HTERT RPE-1 (cell line): Measurements from ENCODE around the gene DRGX.

Source experiments
- in situ Hi-C: fragments of 300-500 bp; cut with MboI; formaldehyde crosslinking; loops from 4 replicates; pipeline ENCODE4 v1.14.3; 2020; ENCODE audit warnings: low sequenced_read_pairs

Gene DRGX

DNA sequence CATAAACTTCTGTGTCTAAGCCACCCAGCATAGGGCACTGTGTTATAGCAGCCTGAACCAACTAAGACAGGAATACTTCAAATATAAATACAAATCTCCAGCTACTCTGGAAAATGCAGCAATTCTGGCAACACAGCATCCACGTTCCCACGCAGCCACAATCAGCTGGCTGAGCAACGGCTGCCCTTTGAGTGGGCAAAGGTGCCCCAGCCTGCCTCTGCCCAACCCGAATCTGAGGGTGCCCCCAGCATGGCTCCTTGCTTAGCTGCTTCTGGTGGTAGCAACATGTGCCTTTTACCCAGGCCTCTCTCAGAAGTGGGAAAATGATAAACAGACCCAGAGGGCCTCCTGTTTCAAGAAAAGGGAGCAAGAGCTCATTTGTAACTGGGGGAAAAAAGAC lies 12.0 kb downstream of the DRGX start:
- in situ Hi-C loops, result no loop called here

DNA sequence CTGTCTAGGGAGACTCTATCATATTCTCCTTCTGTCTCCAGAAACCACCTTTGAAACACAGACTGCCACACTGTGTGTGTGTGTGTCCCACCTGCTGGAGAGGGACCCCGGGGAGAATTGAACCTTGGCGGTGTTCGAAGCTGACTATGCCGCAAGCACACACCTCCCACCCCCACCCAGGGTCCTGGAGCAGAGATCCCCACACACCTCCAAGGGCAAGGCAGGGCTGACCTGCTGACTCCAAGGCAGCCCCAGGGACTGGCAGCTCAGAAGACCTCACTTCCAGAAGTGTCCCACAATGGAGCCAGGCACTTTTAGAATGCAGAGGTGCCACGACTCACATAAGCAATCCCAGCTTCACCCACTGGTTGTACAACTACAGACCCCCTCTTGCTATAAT lies 13.1 kb downstream of the DRGX start:
- in situ Hi-C loops, result no loop called here

DNA sequence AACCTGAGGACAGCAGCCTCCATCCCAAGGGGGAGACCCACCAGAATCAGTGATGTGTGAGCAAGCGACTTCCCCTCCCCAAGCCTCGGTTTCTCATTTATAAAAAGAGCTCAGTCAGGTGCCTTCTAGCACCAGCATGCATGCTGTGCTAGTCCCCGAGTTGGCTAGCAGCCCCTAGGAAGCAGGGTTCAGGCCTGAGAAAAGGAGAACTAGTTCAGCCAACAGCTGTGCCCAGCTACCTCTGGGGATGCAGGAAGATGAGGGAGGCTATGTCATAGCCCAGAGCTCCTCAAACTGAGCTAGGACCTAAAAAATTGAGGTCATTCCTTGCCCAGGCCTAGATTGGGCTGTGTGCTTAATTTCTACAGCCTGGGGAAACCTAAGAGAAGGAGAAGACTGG lies 13.7 kb downstream of the DRGX start:
- in situ Hi-C loops, result no loop called here

DNA sequence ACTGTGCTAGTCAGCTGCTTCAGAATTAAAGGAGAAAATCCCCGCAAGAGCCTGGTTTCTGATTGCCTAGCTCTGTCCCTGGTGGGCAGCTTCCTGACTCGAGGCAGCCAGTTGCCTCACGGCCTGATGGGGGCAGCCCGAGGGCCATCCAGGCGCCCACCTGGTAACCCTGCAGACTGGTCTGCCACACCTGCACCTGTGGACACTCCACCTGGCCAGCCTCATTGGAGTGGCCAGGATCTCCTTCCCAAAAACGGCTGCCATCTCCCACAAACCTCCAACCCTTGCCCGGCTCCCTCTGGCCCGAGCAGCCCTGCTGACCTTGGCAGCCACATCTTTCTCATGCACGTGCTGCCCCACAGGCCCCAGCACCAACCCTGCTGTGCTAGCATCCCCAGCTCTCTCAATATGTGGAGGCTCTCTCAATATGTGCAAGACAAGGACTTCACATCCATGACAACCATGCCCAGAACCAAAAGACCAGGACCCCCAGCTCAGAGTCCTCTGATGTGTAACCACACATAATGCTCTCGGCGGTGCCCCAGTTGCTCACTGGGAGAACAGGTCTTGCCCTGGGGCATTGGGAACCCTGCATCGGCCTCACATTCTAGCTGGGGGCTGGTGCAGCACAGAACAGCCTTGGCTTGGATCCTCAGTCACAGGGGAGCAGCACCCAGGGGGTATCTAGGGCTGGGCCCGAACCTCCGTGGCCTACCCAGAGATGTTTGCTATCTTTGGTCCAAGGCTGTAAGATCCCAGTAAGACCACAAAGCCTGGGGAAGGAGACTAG lies 14.6 kb downstream of the DRGX start:
- in situ Hi-C loops, result no loop called here

DNA sequence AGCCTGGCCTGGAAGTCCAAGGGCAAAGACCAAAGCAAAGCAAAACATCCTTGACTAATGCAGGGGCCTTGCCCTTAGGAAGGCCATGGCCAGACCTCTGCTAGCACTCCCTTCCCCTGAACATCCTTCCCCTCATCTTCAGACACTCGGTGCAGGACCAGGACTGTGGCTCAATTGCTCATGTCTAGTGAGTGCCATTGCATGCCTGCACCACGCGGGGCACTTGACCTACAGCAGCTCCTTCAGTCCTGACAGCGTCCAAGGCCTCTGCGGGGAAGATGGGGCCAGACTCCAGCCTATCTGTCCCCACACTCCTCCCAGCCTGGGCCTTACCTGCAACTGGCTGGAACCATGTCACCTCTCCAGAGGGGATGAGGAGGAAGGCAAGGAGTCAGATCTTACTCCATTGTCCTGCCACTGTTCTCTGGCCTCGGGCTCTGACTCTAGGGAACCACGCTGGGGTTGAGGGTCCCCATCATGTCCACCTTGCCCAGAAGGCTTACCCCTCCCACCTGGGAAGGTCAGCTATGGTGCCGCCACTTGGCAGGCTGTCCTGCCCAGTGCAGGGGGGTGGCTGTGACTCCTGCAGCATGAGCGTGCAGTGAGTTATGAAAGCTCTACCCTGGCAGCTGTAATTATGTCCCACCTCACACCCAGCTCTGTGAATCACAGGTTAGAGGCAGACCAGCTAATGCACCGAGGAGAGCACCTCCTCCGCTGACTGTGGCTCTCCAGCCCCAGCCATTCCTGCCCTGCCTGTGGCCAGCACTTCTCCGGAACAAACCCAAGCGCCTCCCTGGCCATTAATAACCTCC lies 16.1 kb downstream of the DRGX start:
- in situ Hi-C loops, result no loop called here

DNA sequence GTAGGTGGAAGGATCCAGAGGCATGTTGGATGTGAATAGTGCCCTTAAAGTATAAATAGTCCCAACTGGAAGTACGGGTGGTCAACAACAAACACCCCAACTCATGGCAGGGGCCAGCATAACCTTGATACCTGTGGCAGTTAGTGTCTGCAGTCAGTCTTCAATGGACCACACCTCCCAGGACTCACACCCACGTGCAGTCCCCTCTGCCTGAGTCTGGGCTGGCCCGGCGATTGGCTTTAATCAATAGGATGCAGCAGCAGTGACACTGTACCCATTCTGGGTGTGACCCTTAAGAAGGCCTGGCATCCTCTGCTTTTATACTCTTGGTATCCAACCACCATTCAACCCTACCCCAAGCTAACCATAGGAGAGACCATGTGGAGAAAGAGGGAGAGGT lies 18.6 kb downstream of the DRGX start:
- in situ Hi-C loops, result no loop called here

DNA sequence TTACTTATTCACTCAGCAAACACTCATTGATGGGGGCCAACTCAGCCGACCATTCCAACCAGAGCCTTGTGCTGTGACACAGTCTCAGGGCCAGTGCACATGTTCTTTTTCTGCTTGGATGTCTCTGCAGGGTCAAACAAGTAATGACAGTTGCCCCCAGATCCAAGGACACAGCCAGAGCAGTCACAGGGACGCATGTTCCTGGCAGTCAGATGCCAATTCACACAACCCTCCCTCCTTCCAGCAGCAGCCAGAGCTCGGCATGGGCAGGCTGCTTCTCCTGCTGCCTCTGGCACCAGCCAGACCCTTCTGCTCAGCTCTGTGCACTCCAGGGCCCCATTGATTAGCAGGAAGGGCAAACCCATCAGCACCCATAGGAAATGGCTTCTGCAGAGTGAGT lies 20.3 kb downstream of the DRGX start:
- in situ Hi-C loops, result no loop called here

DNA sequence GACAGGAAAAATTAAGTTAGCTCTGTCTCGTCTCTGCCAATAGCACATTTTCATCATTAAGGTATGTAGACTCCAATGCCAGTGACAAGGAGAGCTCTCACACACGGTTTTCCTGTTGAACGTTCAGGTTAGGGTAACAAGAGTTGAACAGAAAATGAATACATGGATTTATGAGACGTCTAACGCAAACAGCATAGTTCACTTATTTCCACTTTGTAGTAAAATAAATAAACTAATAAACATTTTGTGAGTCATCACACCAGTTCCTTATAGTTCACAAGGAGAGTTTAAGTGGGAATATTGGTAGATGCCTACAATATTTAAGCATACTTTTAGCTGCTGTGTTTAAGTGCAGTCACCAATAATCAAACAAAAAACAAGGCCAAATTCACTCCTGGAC lies 21.1 kb downstream of the DRGX start:
- in situ Hi-C loops, result no loop called here

DNA sequence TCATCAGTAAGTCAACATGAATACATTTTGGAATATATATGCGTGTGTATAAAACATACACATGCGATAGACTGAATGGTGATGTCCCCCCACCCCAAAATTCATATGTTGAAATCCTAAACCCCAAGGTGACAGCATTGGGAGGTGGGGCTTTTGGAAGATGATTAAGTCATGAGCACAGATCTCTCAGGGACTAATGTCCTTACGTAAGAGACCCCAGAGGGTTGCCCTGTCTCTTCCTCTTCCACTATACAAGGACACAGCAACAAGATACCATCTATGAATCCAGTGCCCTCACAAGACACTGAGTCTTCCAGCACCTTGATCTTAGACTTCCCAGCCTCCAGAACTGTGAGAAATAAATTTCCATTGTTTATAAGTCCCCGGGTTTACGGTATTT lies 22.5 kb downstream of the DRGX start:
- in situ Hi-C loops, result no loop called here

DNA sequence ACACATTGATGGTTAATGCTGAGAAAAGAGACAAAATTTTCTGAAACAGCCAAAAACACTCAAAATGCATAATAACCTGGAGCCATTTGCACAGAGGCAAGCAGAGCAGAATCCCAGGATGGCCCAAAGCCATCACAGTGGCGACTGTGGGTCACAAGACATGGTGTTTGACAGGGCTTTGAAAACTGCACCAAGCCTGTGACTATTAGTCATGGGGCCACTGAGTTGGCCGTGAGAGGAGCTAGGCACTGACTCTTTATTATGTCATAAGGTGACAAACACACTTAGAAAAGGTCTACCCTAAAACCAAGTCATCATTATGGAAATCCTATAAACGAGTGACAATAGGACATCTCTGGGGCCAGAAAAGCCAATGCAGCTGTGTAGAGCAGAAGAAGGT lies 23.9 kb downstream of the DRGX start:
- in situ Hi-C loops, result no loop called here

DNA sequence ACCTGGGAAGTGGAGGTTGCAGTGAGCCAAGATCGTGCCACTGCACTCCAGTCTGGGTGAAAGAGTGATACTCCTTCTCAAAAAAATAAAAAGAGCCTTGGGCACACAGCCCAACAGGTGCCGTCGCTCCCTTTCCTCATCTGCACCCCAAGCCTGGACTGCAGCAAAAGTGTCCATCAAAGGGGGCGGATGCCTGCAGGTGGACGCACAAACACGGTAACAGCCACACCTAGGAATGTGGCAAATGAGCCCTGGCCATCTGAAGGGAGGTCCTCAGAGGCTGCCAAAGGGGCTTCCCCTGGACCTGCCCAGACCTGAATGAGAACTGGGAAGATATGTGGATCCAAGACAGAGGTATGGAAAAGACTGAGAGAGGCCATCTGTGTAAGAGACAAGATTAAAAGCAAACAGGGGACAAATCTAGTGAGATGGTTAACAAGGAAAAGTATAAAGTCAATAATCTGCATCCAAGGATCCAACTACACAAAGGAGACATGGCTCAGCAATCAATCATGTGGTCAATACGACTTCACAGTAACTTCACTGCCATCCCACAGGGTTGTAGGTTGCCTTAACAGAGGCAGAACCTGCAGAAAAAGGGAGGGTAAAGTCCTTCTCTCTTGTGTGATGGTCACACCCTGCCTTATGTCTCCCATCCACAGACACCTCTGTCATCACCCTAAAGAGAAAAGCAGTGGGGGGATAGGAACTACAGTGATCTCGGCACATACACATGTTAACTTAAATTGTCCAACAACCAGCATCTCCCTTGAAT lies 25.4 kb downstream of the DRGX start:
- in situ Hi-C loops, result no loop called here

DNA sequence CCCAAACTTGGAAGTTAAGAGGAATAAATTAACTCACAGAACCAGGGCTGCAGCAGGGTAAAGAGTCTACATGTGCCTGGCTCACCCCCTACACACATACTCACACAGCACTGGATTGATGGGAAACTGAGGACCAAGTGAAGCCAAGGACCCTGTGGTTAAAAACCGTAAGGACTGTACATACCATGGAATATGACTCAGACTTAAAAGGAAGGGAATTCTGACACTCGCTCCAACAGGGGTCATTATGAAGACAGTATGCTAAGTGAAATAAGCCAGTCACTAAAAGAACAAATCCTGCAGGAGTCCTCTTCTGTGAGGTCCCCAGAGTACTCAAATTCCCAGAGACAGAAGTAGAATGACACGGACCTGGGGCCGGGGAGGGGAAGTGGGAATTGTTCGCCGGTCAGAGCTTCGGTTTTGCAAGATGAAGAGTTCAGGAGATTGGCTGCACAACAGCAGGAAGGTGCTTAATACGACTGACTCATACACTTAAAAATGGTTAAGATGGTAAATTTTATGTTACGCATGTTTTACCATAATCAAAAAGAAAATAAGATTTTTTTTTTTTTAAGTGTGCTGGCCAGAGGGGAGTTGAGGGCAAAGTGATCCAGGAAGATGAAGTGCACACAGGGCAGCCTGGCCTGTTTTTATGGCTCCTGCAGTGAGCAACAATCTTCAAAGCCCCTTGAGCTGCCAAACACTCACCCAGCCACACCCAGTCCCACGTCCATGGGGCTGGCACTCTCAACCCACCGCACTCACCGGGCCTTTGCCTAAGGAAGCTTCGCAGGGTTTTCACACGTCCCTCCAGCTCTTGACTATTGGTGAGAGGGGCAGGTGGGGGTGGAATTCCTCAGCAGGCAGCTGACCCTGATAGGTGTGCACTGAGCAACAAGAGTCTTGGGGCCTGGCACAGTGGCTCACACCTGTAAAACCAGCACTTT lies 26.4 kb downstream of the DRGX start:
- in situ Hi-C loops, result no loop called here

DNA sequence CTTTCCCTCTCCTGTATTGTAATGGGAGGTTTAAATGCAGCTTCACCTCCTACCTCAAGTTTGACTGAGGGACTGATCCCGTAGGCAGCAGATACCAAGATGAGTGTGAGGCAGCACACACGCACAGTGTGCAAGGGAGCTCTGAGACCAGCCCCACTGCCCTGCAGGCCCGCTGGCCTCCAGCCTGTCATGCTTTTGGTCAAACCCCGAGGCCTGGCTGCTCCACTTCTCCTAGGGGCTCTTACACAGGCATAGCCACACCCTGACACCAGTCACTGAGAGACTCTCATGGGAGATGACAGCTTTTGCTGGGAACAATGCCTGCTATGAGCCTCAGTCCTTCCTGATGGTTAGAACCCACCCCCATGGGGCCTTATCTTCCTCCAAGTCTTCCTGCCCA lies 27.6 kb downstream of the DRGX start:
- in situ Hi-C loops, result no loop called here

DNA sequence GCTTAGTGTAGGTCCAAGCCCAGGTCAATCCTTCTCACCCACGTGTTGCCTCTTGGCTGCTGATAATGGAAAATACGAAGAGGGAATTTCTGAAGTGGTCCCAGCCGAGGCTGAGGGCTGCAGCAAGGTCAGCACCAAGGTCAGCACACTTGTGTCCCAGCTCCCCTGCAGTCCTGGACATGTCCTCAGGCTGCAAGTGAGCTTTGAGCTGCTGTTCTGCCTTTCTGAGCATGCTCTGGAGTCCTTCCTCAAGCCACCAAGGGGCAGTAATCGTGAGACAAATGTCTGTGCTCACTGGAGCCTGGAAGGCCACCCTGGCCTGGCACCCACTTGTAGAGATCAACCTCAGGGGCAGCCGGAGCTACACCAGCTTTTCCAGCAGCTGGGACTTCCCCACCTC lies 28.3 kb downstream of the DRGX start:
- in situ Hi-C loops, result no loop called here

DNA sequence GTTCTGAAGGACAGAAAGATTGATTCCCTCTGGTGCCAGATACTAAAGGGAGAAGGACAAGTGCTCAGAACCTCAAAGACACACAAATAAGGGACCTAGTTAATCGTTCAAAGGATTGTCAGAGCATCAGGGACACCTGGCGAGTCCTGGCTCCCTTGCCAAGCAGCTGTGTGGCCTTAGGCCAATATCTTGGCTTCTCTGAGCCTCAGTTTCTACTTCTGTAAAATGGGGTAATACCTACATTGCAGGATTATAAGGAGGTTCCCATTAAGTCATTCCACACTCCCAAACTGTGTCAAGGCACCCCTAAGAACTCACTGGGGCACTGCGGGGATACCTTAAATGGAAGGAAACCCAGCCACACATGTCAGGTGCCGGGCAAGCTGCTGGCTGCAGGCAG lies 29.4 kb downstream of the DRGX start:
- in situ Hi-C loops, result no loop called here

DNA sequence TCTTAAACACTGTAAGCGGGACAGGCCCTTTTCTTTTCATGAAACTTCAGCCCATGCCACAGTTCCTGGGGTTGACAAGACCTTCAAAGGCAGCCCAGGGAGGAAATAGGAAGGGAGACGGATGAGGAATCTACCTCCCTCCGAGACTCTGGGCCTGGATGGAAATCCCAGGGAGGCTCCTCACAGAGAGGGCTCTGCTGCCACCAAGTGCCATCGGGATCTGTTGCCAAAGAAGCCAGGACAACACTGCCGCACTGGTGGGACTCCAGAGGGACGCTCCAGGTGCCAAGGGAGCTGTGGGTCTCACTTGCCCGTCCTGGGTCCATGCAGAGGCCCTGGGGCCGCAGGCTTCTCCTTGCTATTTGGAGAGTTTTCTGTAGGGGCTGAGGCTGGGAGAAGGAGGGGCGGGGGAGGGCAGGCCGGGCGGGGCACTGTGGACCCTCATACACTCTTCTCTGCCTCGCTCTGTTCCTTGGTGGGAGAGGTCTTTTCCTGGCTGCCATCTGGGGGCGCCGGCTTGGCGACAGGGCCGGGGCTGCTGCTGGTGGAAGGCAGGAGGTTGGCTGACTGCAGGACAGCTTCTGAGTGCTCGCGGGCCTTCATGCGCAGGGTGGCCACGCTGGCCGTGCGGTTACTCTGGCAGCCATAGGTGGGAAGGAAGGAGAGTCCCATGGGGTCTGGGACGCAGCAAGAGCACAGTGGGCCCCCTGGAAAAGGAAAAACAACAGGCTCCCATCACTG lies 30.0 kb downstream of the DRGX start:
- in situ Hi-C loops, result no loop called here

DNA sequence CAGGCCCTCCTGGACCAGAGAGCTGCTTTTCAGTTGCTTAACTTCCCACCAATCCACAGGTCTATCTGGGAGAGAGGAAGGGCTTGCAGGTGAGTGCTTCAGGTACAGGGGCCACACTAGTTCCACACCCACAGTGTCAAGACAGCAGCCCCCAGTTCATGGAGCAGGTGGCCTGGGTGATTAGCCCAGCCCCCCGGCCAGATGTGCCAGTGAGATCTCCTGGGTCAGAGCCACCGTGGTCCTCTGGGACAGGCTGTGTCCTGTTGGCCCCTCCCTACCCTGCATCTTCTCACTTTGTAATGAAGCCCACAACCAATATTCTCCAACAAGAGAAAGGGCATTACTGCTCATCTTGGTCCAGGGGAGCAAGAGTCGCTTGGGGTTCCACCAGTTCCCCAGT lies 30.6 kb downstream of the DRGX start:
- in situ Hi-C loops, result no loop called here

DNA sequence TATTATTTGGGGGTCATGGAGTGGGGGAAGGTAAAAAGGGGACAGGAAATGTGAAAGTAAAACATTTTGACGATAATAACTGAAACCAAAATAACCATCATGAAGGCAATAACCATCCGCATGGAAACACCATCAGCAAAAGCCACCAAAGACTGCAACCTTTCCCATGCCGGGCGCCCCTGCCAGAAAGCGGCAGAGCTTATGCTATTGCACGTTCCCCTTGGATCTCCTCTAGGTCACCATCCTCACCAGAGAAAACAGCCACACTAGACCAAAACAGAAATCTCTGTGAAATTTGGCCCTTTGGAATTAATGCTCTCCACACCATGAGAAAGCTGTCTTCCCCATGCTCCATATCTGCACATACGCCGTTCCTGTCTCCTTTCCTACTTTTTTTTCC lies 31.1 kb downstream of the DRGX start:
- in situ Hi-C loops, result no loop called here

DNA sequence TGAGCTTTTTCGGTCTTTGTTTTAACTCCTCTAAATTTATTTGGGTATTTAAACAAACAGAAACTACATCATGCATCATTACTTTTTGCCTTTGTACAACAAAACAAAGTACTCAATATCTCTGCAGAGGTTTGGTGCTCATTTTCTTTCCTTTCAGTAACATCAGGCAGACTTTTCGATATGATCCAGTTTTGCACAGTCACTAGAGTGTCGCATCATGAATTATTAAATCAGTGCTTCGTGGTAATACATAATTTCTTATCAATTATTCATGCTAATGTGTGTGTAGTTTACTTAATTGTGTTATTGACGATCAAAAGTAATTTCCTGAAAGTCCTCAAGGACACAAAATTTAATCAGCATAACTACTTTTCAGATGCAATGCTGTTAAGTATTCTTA lies 31.8 kb downstream of the DRGX start:
- in situ Hi-C loops, result no loop called here
